Panc1 (cell line): Measurements from ENCODE around the gene CNKSR3.

Experiments used
- CTCF ChIP-seq: fragments of 450-650 bp; IDR thresholded peaks from 2 replicates; pipeline ENCODE4 v1.5.1; 2017; ENCODE audit warnings: mild to moderate bottlenecking
- POLR2AphosphoS5 ChIP-seq: IDR thresholded peaks from 2 replicates; pipeline ENCODE4 v1.6.1; 2012; ENCODE audit warnings: mild to moderate bottlenecking, low read depth, low read length, moderate library complexity
- REST ChIP-seq, 2 experiments: IDR thresholded peaks; 2 replicates each; pipeline ENCODE4 v1.6.1; 2011 to 2012; ENCODE audit warnings: low read depth in 2 of 2, control low read depth in 1 of 2, low read length in 1 of 2, mild to moderate bottlenecking in 1 of 2, moderate library complexity in 1 of 2; ENCODE audit not compliant: insufficient read depth in 1 of 2

GRCh38 chr6:154460306-154461071 lies 50.0 kb downstream of the CNKSR3 start:
- TF ChIP-seq CTCF (no peak), POLR2AphosphoS5 (no peak), REST (IDR thresholded peaks at IDR 0.05; ENCODE audit: insufficient read depth in 1 of 2, low read depth in 2 of 2, low read length in 1 of 2) (no peak)
